CD4-positive, alpha-beta T cell treated with Interleukin-1 beta for 1 hour (primary cell): Measurements from ENCODE around the gene WDR54.
A peak's percentile ranks its signal among the peaks of the same experiment; 100 is the strongest.

Source experiments
- DNase-seq, 2 donors: peaks; one replicate each; pipeline ENCODE4 v3.0.0-alpha.2; 2020 to 2022

Gene WDR54, protein sequence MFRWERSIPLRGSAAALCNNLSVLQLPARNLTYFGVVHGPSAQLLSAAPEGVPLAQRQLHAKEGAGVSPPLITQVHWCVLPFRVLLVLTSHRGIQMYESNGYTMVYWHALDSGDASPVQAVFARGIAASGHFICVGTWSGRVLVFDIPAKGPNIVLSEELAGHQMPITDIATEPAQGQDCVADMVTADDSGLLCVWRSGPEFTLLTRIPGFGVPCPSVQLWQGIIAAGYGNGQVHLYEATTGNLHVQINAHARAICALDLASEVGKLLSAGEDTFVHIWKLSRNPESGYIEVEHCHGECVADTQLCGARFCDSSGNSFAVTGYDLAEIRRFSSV

GRCh38 chr2:74421221-74421870 is at the start of gene WDR54, which contains the start of gene C2orf81:
WDR54 (plus strand) TSS chr2:74421730; CDS start chr2:74422154, 424 bp downstream.
C2orf81 (minus strand) TSS chr2:74421619; CDS start chr2:74421560, 59 bp downstream.
- peak; percentile 94 to 96 for DNase-seq

- no peak for DNase-seq
These were observed 48.9 kb upstream of the WDR54 start for GRCh38 chr2:74372674-74373073.

DNA sequence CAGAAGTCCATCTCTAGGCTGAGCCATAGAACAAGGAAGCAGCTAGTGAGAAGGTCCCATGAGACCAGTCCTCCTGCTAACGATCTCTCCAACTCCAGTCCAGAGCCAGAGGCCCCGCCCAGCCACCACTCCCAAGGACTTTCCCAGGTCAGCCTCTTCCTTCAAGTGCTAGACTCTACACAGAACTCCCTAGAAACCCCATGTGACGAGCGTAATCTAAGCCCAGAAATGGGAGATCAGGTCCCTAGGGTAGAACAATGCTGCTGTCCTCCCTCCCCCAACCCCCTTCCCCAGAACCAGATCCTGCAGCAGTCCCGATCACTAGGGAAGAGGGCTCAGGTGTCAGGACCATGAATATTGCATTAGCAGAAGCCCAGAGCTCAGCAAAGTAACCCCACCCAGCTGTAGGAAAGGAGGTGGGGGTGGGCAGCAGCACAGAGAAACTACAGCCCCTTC is 48.3 kb upstream of the WDR54 start:
- no peak for DNase-seq

DNA sequence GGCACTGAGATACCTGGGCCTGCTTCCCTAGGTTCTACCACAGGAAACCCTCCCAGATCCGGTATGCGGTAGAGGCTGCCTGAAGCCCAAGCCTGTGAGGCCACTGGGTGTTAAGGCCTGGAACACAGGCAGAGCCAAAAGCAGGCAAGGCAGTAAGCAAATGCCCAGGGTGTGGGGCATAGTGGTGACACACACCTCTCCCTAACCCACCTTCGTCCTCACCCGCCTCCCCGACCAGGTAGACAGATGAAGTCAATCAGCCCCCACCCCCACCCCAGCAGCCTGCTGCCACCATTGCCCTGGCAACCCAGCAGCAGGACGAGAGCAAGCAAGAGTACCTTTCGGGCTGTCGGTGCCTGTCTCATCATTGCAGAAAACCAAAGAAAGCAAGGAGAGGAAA is 47.5 kb upstream of the WDR54 start:
- no peak for DNase-seq

GRCh38 chr2:74374509-74375205 is 46.9 kb upstream of the WDR54 start:
- no peak for DNase-seq

- no peak for DNase-seq
These were observed 45.7 kb upstream of the WDR54 start for GRCh38 chr2:74375838-74376237.

DNA sequence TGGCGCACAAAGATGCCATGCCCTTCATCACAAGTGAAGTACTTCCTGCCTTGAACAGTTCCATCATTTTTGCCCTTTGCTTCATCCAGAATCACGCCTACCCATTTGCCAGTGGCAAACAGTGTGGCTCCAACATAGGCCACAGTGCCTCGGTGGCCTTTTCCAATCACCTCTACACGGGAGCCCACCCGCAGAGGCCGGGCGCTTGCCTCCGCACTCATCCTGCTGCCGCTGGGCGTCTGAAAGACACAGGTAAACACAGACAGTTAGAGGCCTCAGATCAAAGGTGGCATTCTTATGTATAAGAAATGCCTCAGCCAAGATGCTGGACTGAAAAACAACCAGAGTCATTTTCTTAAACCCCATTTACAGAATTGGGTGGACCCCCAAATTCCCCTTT is 43.5 kb upstream of the WDR54 start:
- no peak for DNase-seq

DNA sequence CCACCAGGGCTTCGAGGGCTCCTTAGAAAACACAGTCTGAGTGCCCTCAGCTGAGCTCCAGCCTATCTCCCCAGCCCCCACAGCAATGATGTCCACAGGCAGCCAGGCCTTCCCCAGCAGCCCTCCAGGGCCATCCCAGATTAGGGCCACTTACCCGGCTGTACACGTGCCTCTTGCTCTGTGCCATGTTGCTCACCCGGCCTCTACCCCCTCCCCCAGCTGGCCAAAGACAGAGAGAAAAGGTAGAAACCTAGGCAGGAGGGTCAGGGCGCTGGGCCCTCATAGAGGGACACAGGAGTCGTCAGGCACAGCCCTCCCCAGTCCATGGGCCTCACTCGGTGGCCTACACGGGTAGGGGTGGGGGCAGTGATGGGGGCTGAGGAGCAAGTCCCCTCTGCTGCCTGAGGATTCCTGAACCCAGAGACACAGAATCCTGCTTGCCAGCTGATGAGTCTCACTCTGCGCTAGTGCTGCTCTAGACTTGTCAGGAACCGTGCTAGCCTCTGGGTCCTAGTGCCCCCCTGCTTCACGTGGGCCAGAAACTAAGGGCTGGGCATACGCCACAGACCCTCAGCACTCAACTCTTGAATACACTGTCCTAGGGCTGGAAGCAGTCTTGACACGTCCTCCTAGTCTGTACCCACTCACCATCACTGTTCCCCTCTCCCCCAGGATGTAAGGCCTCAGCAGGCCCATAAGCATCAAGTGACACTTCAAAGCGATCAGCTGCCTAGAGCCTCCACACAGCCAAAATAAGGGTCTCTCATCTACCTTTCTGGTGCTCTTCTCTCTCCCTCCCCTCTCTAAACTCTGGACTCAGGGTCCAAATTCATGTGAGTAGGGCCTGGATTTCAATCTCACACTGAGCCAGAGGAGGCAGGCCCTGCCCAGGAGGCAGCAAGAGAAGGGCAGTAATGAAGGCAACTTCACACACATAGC is 41.4 kb upstream of the WDR54 start, which contains the start of gene DCTN1:
Gene DCTN1, minus strand, starts transcription at position 461 of the 939 bp plus-strand sequence. Its CDS starts 274 bp downstream, at position 187.
- peak in 1 of 2 donors; percentile 17 for DNase-seq

GRCh38 chr2:74381751-74382150 is 39.8 kb upstream of the WDR54 start:
- DNase-seq: no peak

- DNase-seq: no peak
These were observed 38.3 kb upstream of the WDR54 start for GRCh38 chr2:74383254-74383653.

DNA sequence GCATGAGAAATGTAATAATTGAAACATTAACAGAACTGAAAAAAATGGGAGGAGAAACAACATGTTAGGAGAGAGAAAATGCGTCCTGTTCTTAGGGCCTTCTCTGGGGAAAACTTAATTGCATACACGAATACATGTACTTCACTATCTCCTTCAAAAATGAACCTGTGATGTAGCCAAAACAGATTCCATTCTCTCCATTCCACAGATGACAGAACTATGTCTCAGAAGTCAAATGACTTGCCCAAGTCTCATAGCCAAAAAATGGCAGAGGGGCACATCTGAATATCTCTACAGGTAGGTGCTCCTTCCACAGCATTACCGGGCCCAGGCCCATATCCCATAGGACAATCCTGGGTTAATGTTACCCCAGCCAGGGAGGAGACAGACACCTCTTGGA is 37.5 kb upstream of the WDR54 start:
- DNase-seq: no peak

GRCh38 chr2:74385396-74385795 is 36.1 kb upstream of the WDR54 start:
- DNase-seq: no peak

DNA sequence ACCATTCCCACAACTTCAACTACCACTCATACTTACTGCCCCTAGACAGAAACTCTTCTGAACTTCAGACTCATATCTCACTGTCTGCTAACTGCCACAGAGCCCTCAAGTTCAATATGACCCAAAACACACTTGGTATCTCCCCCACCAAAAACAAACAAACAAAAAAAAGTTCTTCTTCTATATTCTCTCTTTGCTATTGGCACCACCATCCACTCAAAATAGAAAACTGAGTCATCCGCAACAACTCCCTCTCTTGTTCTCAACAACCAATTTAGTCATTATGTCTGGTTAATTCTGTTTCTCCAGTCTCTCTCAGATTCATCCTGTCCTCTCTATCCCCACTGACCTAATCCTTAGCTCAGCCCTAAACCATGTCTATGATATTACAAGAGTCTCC is 34.2 kb upstream of the WDR54 start:
- no peak for DNase-seq

GRCh38 chr2:74390606-74391005 is 30.9 kb upstream of the WDR54 start:
- no peak for DNase-seq

- DNase-seq: no peak
These were observed 30.3 kb upstream of the WDR54 start for GRCh38 chr2:74391209-74391579.

GRCh38 chr2:74391580-74392448 is 29.7 kb upstream of the WDR54 start:
- DNase-seq: peak; percentile 93 to 96

GRCh38 chr2:74392449-74392743 is 29.1 kb upstream of the WDR54 start:
- DNase-seq: no peak

GRCh38 chr2:74393525-74393924 is 28.0 kb upstream of the WDR54 start:
- no peak for DNase-seq

DNA sequence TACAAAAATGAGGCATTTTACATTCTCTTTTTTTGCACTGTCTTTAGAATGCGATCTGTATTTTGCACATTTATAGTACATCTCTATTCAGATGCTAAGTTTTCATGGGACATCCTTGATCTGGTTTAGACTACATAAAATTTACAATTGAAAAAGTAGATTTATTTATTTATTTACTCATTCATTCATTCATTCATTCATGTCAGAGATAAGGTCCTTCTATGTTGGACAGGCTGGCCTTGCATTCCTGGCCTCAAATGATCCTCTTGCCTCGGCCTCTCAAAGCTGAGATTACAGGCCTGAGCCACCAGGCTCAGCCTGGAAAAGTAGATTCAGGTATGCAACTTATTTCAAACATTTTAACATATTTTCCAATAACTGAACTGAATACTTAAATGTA is 25.4 kb upstream of the WDR54 start:
- no peak for DNase-seq

GRCh38 chr2:74399785-74400184 is 21.7 kb upstream of the WDR54 start:
- peak in 1 of 2 donors; percentile 63 for DNase-seq

DNA sequence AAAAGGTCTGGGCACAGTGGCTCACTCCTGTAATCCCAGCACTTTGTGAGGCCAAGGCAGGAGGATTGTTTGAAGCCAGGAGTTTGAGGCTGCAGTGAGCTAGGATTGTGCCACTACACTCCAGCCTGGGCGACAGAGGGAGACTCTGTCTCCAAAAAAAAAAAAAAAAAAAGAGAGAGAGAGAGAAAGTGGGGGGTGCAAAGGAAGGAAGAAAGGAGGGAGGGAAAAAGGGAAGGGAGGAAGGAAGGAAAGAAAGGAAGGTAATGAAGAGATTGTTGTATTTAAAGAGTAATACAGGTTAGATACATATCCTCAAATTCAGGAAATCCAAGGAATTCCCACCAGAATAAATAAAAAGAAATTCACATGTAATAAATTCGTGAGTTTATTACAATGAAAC is 19.6 kb upstream of the WDR54 start:
- no peak for DNase-seq

DNA sequence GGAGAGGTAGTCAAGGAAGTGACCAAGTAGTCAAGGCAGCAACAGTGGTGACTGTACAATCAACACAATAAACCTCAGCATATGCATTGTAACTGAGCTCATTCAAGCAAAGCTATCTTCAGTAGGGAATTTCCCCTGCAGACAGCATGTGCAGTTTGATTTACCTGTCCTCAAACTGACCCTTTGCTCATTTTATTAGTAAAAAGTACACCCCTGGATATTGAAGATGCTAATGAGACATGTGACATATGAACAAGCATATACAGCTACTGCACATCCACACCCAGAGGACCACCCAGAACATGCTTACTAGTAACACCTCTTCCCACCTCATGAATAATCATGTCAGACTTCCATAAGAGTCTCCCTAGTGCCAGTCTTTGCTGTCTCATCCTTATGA is 15.5 kb upstream of the WDR54 start:
- no peak for DNase-seq
